ENCODE results near the gene NFATC3.

NFATC3 gene

DNA sequence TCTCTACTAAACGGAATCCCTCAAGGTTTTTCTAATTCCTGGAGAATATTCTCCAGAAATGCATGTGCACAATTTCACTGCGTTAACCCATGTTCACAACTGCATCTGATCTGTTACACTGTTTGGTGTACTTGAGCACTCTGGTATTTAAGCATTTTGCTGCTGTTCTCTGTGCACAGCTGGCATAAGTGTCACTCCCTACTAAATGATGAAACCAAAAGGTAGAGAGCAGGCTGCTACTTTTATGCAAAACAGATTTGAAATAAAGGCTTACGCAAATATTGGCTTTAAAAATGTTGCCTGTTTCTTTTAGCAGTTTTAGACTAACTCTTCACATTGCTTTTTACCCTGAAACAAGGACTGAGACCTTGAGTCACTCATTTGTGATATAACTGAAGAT, 109.1 kb downstream of the NFATC3 start:
- H3K9me3 ChIP-seq (ENCODE audit: low read length) = no peaks in the 10 kb centered on the region
- H3K4me1 ChIP-seq (ENCODE audit: insufficient read depth, low read length, severe bottlenecking) = peaks cover 12% of the 10 kb centered on the region
- H3K4me2 ChIP-seq (ENCODE audit: low read length) = no peak overlapping the region
- no peak overlapping the region for H3K4me3 ChIP-seq (ENCODE audit: low read depth, low read length, poor library complexity, severe bottlenecking)
- H3K9me2 ChIP-seq (ENCODE audit: low read depth, low read length) = no peaks in the 10 kb centered on the region; the same call in 1 of the 2 replicates
- no peaks in the 10 kb centered on the region for H3K27me3 ChIP-seq (ENCODE audit: insufficient read depth, low read length)
- H4K20me1 ChIP-seq (ENCODE audit: insufficient read depth, low read length) = no peaks in the 10 kb centered on the region
- H3F3A ChIP-seq (ENCODE audit: insufficient read depth, low read length) = no peaks in the 10 kb centered on the region
- H3K36me3 ChIP-seq (ENCODE audit: insufficient read depth, low read length) = peaks cover 26% of the 10 kb centered on the region
- H2AFZ ChIP-seq (ENCODE audit: low read length) = no peak overlapping the region
- no peak overlapping the region for H3K9ac ChIP-seq (ENCODE audit: low read length)
- H3K79me2 ChIP-seq (ENCODE audit: insufficient read depth, low read length) = no peaks in the 10 kb centered on the region
- peak overlapping the region; percentile 40 for H3K27ac ChIP-seq (ENCODE audit: low read depth, low read length, poor library complexity, severe bottlenecking)
- no peak for TF ChIP-seq EZH2 (IDR thresholded peaks at IDR 0.05; ENCODE audit: borderline replicate concordance, low read length)
- TF ChIP-seq, protein P1, sequence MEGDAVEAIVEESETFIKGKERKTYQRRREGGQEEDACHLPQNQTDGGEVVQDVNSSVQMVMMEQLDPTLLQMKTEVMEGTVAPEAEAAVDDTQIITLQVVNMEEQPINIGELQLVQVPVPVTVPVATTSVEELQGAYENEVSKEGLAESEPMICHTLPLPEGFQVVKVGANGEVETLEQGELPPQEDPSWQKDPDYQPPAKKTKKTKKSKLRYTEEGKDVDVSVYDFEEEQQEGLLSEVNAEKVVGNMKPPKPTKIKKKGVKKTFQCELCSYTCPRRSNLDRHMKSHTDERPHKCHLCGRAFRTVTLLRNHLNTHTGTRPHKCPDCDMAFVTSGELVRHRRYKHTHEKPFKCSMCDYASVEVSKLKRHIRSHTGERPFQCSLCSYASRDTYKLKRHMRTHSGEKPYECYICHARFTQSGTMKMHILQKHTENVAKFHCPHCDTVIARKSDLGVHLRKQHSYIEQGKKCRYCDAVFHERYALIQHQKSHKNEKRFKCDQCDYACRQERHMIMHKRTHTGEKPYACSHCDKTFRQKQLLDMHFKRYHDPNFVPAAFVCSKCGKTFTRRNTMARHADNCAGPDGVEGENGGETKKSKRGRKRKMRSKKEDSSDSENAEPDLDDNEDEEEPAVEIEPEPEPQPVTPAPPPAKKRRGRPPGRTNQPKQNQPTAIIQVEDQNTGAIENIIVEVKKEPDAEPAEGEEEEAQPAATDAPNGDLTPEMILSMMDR (IDR thresholded peaks at IDR 0.05; ENCODE audit: low read length) = no peak

DNA sequence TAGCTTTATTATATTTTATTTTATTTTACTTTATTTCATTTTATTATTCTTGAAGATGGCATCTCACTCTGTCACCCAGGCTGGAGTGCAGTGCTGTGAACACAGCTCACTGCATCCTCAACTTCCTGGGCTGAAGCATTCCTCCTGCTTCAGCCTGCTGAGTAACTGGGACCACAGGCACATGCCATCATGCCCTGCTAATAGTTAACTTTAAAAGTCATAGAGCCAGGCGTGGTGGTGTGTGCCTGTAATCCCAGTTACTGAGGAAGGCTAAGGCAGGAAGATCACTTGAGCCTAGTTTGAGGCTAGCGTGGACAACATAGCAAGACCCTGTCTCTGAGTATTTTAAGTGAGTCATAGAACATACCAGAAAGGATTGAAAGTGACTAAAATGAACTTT, 112.1 kb downstream of the NFATC3 start:
- no peak overlapping the region for H2AFZ ChIP-seq (ENCODE audit: low read length)
- H3K9me3 ChIP-seq (ENCODE audit: low read length) = no peaks in the 10 kb centered on the region
- H3K79me2 ChIP-seq (ENCODE audit: insufficient read depth, low read length) = no peaks in the 10 kb centered on the region
- no peaks in the 10 kb centered on the region for H3K9me2 ChIP-seq (ENCODE audit: low read depth, low read length)
- H3K4me2 ChIP-seq (ENCODE audit: low read length) = no peak overlapping the region
- H3K4me3 ChIP-seq (ENCODE audit: low read depth, low read length, poor library complexity, severe bottlenecking) = no peak overlapping the region
- no peaks in the 10 kb centered on the region for H3F3A ChIP-seq (ENCODE audit: insufficient read depth, low read length)
- TF ChIP-seq, protein P1 (IDR thresholded peaks at IDR 0.05; ENCODE audit: low read length) = no peak
- TF ChIP-seq EZH2 (IDR thresholded peaks at IDR 0.05; ENCODE audit: borderline replicate concordance, low read length) = no peak
- no peak overlapping the region for H3K9ac ChIP-seq (ENCODE audit: low read length)
- peaks cover 25% of the 10 kb centered on the region for H3K4me1 ChIP-seq (ENCODE audit: insufficient read depth, low read length, severe bottlenecking)
- no peak overlapping the region for H3K27ac ChIP-seq (ENCODE audit: low read depth, low read length, poor library complexity, severe bottlenecking)
- H3K27me3 ChIP-seq (ENCODE audit: insufficient read depth, low read length) = no peaks in the 10 kb centered on the region
- H4K20me1 ChIP-seq (ENCODE audit: insufficient read depth, low read length) = no peaks in the 10 kb centered on the region
- H3K36me3 ChIP-seq (ENCODE audit: insufficient read depth, low read length) = peaks cover 10% of the 10 kb centered on the region; the same call in 1 of the 2 replicates

DNA sequence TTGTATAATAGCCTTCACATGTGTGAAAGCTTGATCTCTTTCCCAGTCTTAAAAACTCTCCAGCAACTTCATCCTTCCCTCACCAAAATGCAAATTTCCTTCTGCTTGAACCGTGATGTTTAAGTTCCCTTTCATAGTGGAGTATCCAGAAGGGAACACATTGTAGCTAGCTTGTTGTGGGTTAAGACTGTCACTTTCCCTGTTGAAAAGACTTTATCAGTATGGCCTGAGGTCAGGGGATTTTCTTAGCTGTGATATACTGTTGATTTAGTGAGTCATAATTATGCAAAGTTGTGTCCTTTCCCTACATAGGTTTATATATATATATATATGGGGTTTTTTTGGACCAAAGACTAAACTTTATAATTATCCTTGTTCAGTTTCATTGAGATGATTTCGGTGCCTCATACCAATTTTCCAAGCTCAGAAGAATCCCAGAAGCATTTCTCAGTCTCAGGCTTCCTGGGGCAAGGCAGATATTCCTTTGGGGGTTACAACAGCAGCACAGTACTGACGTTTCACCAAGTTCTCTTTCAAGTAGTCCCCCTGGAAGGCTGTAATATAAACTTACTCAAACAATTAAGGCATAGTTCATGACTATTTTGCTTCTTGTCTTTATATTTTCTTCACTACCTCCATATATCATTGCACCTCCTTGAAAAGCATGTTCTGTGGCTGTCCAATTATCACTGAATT, 115.1 kb downstream of the NFATC3 start:
- Histone ChIP-seq H3K27ac (ENCODE audit: low read depth, low read length, poor library complexity, severe bottlenecking) (peak overlapping the region; percentile 52), H3K36me3 (ENCODE audit: insufficient read depth, low read length) (no peaks in the 10 kb centered on the region), H3K9me3 (ENCODE audit: low read length) (no peaks in the 10 kb centered on the region), H3K4me2 (ENCODE audit: low read length) (no peak overlapping the region), H3K9me2 (ENCODE audit: low read depth, low read length) (no peaks in the 10 kb centered on the region), H3K79me2 (ENCODE audit: insufficient read depth, low read length) (no peaks in the 10 kb centered on the region), H3K27me3 (ENCODE audit: insufficient read depth, low read length) (no peaks in the 10 kb centered on the region), H3F3A (ENCODE audit: insufficient read depth, low read length) (no peaks in the 10 kb centered on the region), H3K4me1 (ENCODE audit: insufficient read depth, low read length, severe bottlenecking) (peaks cover 13% of the 10 kb centered on the region), H2AFZ (ENCODE audit: low read length) (no peak overlapping the region), H3K9ac (ENCODE audit: low read length) (no peak overlapping the region), H3K4me3 (ENCODE audit: low read depth, low read length, poor library complexity, severe bottlenecking) (no peak overlapping the region), H4K20me1 (ENCODE audit: insufficient read depth, low read length) (no peaks in the 10 kb centered on the region)
- TF ChIP-seq, protein P1 (IDR thresholded peaks at IDR 0.05; ENCODE audit: low read length) = no peak
- no peak for TF ChIP-seq EZH2 (IDR thresholded peaks at IDR 0.05; ENCODE audit: borderline replicate concordance, low read length)
